CD4-positive, alpha-beta memory T cell (primary cell): ENCODE results near the gene MEGF11. TPM values are rescaled to one million over a fixed set of nuclear protein-coding genes. Genes with fewer than 3 reads are reported as not detected.

ENCODE experiments used
- CTCF ChIA-PET: fragments of 350-600 bp; sonication (Branson Sonifier 250); formaldehyde crosslinking; loops from one replicate; lab custom pipeline; 2021; ENCODE audit warnings: inconsistent platforms; ENCODE audit not compliant: partially characterized antibody; lab: Charles Lee
- POLR2A ChIA-PET: fragments of 350-600 bp; sonication (Branson Sonifier 250); formaldehyde crosslinking; loops from one replicate; lab custom pipeline; 2021; ENCODE audit not compliant: partially characterized antibody; lab: Charles Lee
- DNase-seq, 5 donors: peaks; one replicate each; pipeline versions ENCODE4 v3.0.0 to v3.0.0-alpha.2; 2020 to 2022; ENCODE audit warnings: mixed read lengths in 1 of 5
- H3K27ac ChIP-seq: one replicate; pipeline ENCODE4 v1.7.0; 2013; ENCODE audit warnings: low read depth, low read length
- H3K27me3 ChIP-seq: 2 replicates; pipeline ENCODE4 v1.7.0; 2013; ENCODE audit warnings: mild to moderate bottlenecking, low read length, moderate library complexity; ENCODE audit not compliant: insufficient read depth
- H3K36me3 ChIP-seq: 2 replicates; pipeline ENCODE4 v1.7.0; 2013; ENCODE audit warnings: mild to moderate bottlenecking, low read length, moderate library complexity; ENCODE audit not compliant: insufficient read depth
- H3K4me1 ChIP-seq: 2 replicates; pipeline ENCODE4 v1.7.0; 2013; ENCODE audit warnings: mild to moderate bottlenecking, low read length, moderate library complexity; ENCODE audit not compliant: insufficient read depth
- H3K4me3 ChIP-seq, 2 donors: one replicate each; pipeline ENCODE4 v1.7.0; 2013; ENCODE audit warnings: low read length in 2 of 2, mild to moderate bottlenecking in 1 of 2
- H3K9me3 ChIP-seq, 2 donors: one replicate each; pipeline ENCODE4 v1.7.0; 2013; ENCODE audit warnings: low read length in 2 of 2, control low read depth in 1 of 2; ENCODE audit not compliant: control insufficient read depth in 1 of 2
- H3K27ac Mint-ChIP-seq, 7 donors: one replicate each; pipeline ENCODE4 v1.8.0; 2020 to 2021; ENCODE audit warnings: mixed read lengths in 7 of 7, mild to moderate bottlenecking in 6 of 7, inconsistent platforms in 3 of 7, moderate library complexity in 3 of 7
- H3K27me3 Mint-ChIP-seq, 2 donors: one replicate each; pipeline ENCODE4 v1.8.0; 2020 to 2021; ENCODE audit warnings: mixed read lengths in 2 of 2
- H3K36me3 Mint-ChIP-seq, 2 donors: one replicate each; pipeline ENCODE4 v1.8.0; 2020 to 2021; ENCODE audit warnings: mixed read lengths in 2 of 2, inconsistent platforms in 1 of 2, mild to moderate bottlenecking in 1 of 2
- H3K4me1 Mint-ChIP-seq, 4 donors: one replicate each; pipeline ENCODE4 v1.8.0; 2020 to 2021; ENCODE audit warnings: mixed read lengths in 4 of 4, mild to moderate bottlenecking in 1 of 4
- H3K4me3 Mint-ChIP-seq, 8 donors: one replicate each; pipeline ENCODE4 v1.8.0; 2020 to 2021; ENCODE audit warnings: mixed read lengths in 8 of 8, mild to moderate bottlenecking in 7 of 8, moderate library complexity in 6 of 8, inconsistent platforms in 3 of 8
- H3K9me3 Mint-ChIP-seq, 8 donors: one replicate each; pipeline ENCODE4 v1.8.0; 2020 to 2021; ENCODE audit warnings: mixed read lengths in 8 of 8, mild to moderate bottlenecking in 5 of 8, inconsistent platforms in 3 of 8, moderate library complexity in 1 of 8
- intact Hi-C: fragments of 100-400 bp; cut with micrococcal nuclease; formaldehyde crosslinking; loops from one replicate; pipeline ENCODE4 v1.15.1; 2023
- polyA plus RNA-seq, 2 donors: library from polyadenylated mRNA; unstranded; fragments of 300-500 nt; fragmentation: Illumina TruSeq; gene quantifications; one replicate each; pipeline ENCODE4 v1.2.3, GENCODE V29; 2021
- total RNA-seq, 2 experiments: library from RNA; stranded (reverse); gene quantifications; one replicate each; pipeline ENCODE4 v1.2.3, GENCODE V29; 2021

MEGF11 gene
- total and polyA plus RNA-seq, 4 experiments from 2014 or later = 0.69 TPM; not detected in 3

DNA sequence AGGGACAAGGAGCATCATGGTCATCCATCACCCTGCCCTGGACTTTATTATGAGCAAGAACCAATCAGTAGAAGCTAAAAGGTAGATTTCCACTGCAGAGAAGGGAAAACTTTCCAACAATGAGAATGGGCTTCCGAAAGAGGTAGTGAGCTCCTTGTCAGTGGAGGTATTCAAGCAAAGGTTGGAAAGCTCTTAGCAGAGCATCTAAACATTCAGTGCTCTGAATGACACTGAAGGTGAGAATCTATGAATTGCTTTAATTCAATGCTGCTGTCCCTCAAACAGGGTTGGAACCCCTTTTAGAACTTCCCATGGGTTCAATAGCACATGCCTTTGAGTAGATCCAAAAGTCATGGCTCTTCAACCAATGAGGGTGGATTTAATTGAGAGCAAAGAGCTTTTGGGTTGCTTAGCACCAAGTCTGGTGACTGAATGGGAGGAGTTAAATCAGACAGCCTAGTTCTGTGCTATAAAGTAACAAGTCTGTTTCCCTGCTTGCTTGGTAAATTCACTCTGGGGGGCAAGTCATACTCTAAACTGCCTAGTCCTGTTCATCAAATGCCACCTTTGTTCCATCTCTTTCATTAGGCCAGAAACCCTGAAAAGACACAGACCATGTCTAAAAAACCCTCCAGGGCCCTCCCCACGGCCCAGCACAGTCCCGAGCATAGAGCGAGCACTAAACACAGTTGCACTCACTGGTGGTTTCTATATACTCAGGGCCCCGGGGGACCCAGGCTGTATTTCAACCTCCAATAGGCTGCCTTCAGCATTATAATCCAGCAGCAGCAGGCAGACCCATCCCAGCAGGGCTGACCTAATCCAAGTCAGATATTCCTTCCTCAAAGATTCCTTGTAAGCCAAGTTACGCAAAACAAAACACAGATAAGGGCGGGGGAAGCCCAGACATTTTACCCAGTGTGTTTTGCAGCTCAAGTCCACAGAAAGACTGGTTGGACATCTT lies 161.2 kb downstream of the MEGF11 start:
- H3K27ac ChIP-seq = no peak overlapping the region
- no peaks in the 10 kb centered on the region for H3K27me3 ChIP-seq
- no peaks in the 10 kb centered on the region for H3K9me3 ChIP-seq
- ChIA-PET POLR2A (no interaction called here), CTCF (no interaction called here)
- no peak overlapping the region for H3K4me3 ChIP-seq
- DNase-seq = no peak
- Mint-ChIP-seq H3K4me1 (no peaks in the 10 kb centered on the region), H3K27ac (peak overlapping the region in 1 of 7 donors; percentile 20), H3K9me3 (no peaks in the 10 kb centered on the region), H3K36me3 (no peaks in the 10 kb centered on the region), H3K4me3 (no peak overlapping the region), H3K27me3 (peaks cover 4 to 6% of the 10 kb centered on the region in 2 donors)
- no peaks in the 10 kb centered on the region for H3K4me1 ChIP-seq
- intact Hi-C loops = no loop called here
- no peaks in the 10 kb centered on the region for H3K36me3 ChIP-seq

GRCh38 chr15:66089509-66089908 lies 164.0 kb downstream of the MEGF11 start:
- POLR2A ChIA-PET = no interaction called here
- CTCF ChIA-PET = interaction anchor here (0.6 kb wide), 1 partner anchor 479 kb away, joined by 3 read pairs; no protein-coding TSS in a partner anchor
- no peak overlapping the region for H3K4me3 ChIP-seq
- H3K27ac ChIP-seq = no peak overlapping the region
- Mint-ChIP-seq H3K27me3 (peaks cover 6 to 8% of the 10 kb centered on the region in 2 donors), H3K27ac (no peak overlapping the region), H3K4me1 (no peaks in the 10 kb centered on the region), H3K4me3 (no peak overlapping the region), H3K36me3 (no peaks in the 10 kb centered on the region), H3K9me3 (peaks cover 0 to 7% (median 2%) of the 10 kb centered on the region in 8 donors)
- no peaks in the 10 kb centered on the region for H3K4me1 ChIP-seq
- no peaks in the 10 kb centered on the region for H3K36me3 ChIP-seq
- no peaks in the 10 kb centered on the region for H3K27me3 ChIP-seq
- no peaks in the 10 kb centered on the region for H3K9me3 ChIP-seq
- no peak for DNase-seq
- intact Hi-C loops = no loop called here

GRCh38 chr15:66089049-66089448 lies 164.5 kb downstream of the MEGF11 start:
- peaks cover 6 to 8% of the 10 kb centered on the region in 2 donors for H3K27me3 Mint-ChIP-seq
- no peaks in the 10 kb centered on the region for H3K9me3 ChIP-seq
- H3K4me1 Mint-ChIP-seq = no peaks in the 10 kb centered on the region
- no peaks in the 10 kb centered on the region for H3K36me3 ChIP-seq
- no peak overlapping the region for H3K4me3 Mint-ChIP-seq
- DNase-seq = no peak
- no peaks in the 10 kb centered on the region for H3K36me3 Mint-ChIP-seq
- ChIA-PET POLR2A (no interaction called here), CTCF (interaction anchor here (0.6 kb wide), 1 partner anchor 480 kb away, joined by 3 read pairs; no protein-coding TSS in a partner anchor)
- H3K27ac Mint-ChIP-seq = no peak overlapping the region
- peaks cover 0 to 11% (median 6%) of the 10 kb centered on the region in 8 donors for H3K9me3 Mint-ChIP-seq
- intact Hi-C loops = no loop called here
- H3K4me3 ChIP-seq = no peak overlapping the region
- H3K27me3 ChIP-seq = no peaks in the 10 kb centered on the region
- H3K27ac ChIP-seq = no peak overlapping the region
- H3K4me1 ChIP-seq = no peaks in the 10 kb centered on the region

DNA sequence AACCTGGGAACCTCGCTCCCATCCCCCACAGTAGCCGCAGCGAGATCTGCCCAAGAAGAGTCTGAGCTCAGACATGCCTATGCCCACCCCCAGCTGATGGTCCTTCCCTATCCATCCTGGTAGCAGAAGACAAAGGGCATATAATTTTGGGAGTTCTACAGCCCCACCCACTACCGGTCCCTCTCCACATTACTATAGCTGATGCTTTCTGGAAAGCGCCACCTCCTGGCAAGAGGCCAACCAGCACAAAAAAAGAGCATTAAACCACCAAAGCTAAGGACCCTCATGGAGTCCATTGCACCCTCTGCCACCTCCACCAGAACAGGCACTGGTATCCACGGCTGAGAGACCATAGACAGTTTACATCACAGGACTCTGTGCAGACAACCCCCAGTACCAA lies 168.4 kb downstream of the MEGF11 start:
- H3K36me3 Mint-ChIP-seq = no peaks in the 10 kb centered on the region
- H3K36me3 ChIP-seq = no peaks in the 10 kb centered on the region
- H3K4me1 Mint-ChIP-seq = no peaks in the 10 kb centered on the region
- H3K4me3 ChIP-seq = no peak overlapping the region
- H3K27ac ChIP-seq = no peak overlapping the region
- H3K9me3 ChIP-seq = no peaks in the 10 kb centered on the region
- H3K9me3 Mint-ChIP-seq = peaks cover 0 to 11% (median 9%) of the 10 kb centered on the region in 8 donors
- H3K27me3 ChIP-seq = peaks cover 2% of the 10 kb centered on the region
- no peak overlapping the region for H3K4me3 Mint-ChIP-seq
- CTCF ChIA-PET = no interaction called here
- H3K27me3 Mint-ChIP-seq = peaks cover 7 to 10% of the 10 kb centered on the region in 2 donors
- POLR2A ChIA-PET = no interaction called here
- H3K4me1 ChIP-seq = no peaks in the 10 kb centered on the region
- DNase-seq = no peak
- no peak overlapping the region for H3K27ac Mint-ChIP-seq
- intact Hi-C loops = no loop called here

DNA sequence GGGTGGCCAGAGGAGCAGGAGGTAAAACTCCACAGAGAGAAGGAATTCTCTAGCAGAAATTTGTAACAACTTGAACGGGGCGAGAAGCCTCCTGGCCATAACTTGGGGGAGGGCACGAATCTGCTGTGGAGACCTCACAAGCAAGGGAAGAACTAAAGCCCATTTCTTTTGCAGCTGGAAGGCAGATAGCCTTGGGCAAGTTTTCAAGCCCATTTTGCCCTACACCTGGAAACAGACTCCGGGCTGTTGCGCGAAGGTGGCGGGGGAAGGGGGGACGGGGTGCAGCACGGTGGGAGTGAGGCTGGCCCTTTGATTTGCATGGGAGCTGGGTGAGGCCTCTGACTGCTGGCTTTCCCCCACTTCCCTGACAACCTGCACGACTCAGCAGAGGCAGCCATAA lies 168.8 kb downstream of the MEGF11 start:
- Histone ChIP-seq H3K36me3 (no peaks in the 10 kb centered on the region), H3K4me1 (no peaks in the 10 kb centered on the region), H3K9me3 (no peaks in the 10 kb centered on the region), H3K27me3 (peaks cover 3% of the 10 kb centered on the region), H3K4me3 (no peak overlapping the region), H3K27ac (no peak overlapping the region)
- no peak overlapping the region for H3K27ac Mint-ChIP-seq
- POLR2A ChIA-PET = no interaction called here
- H3K4me3 Mint-ChIP-seq = no peak overlapping the region
- peaks cover 7 to 10% of the 10 kb centered on the region in 2 donors for H3K27me3 Mint-ChIP-seq
- H3K36me3 Mint-ChIP-seq = no peaks in the 10 kb centered on the region
- H3K9me3 Mint-ChIP-seq = peaks cover 0 to 11% (median 9%) of the 10 kb centered on the region in 8 donors
- CTCF ChIA-PET = no interaction called here
- intact Hi-C loops = no loop called here
- no peak for DNase-seq
- H3K4me1 Mint-ChIP-seq = no peaks in the 10 kb centered on the region

DNA sequence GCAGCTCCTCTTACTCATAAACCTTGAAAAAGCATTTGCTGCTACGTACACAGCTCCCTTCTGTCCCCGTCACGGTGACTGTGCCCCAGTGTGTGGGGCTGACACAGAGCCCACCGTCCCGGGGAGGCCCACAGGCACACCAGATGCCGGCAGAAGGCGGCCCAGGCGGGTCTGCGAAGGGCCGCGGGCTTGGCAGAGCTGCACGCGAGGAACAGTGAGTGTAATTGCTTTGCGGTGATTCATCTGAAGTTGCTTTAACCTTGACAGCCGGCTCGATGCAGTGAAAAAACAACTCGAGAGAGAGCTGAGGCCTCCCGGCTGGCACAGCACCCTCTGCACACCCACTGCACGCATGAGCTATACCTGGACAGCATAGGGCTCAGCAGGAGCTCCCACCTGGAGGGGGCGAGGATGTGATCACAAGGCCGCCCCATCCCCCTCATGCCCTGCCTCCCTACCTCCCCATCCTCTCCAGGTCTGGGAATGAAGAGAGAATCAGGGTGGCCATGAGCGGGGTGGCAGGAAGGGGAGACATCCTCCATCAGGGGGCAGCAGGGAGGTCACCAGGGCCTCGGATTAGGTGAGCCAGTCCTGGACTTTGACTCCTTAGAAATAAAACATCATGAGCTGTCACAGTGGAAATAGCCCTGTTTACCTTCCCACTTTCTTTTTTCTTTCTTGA lies 172.7 kb downstream of the MEGF11 start:
- Histone ChIP-seq H3K27ac (no peak overlapping the region), H3K4me3 (no peak overlapping the region), H3K27me3 (peaks cover 3% of the 10 kb centered on the region), H3K36me3 (no peaks in the 10 kb centered on the region), H3K4me1 (no peaks in the 10 kb centered on the region), H3K9me3 (no peaks in the 10 kb centered on the region)
- intact Hi-C loops = no loop called here
- no peaks in the 10 kb centered on the region for H3K36me3 Mint-ChIP-seq
- no peak overlapping the region for H3K27ac Mint-ChIP-seq
- CTCF ChIA-PET = no interaction called here
- H3K4me3 Mint-ChIP-seq = no peak overlapping the region
- H3K27me3 Mint-ChIP-seq = peaks cover 18 to 19% of the 10 kb centered on the region in 2 donors
- no peaks in the 10 kb centered on the region for H3K4me1 Mint-ChIP-seq
- no peak for DNase-seq
- H3K9me3 Mint-ChIP-seq = peaks cover 0 to 11% (median 9%) of the 10 kb centered on the region in 8 donors
- POLR2A ChIA-PET = no interaction called here

DNA sequence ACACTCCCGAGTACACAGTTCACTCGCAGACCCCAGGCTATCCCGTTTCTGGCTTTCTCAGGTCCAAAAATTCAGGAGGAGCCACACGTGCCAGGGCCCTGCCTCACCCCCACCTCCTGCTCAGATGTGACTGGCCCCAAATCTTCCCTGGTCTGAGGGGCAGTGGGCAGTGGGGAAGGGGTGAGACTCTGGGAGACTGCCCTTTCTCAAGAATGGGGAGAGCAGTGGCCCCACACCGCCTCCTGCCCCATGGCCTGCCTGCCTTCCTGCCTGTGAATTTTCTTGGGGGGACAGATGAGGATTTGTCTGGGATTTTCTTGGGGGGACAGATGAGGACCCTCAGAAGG lies 174.6 kb downstream of the MEGF11 start:
- peaks cover 16 to 19% of the 10 kb centered on the region in 2 donors for H3K27me3 Mint-ChIP-seq
- no peak overlapping the region for H3K4me3 Mint-ChIP-seq
- CTCF ChIA-PET = no interaction called here
- H3K9me3 Mint-ChIP-seq = peaks cover 0 to 3% (median 0%) of the 10 kb centered on the region in 8 donors
- no peak overlapping the region for H3K27ac Mint-ChIP-seq
- DNase-seq = no peak
- Histone ChIP-seq H3K9me3 (no peaks in the 10 kb centered on the region), H3K27me3 (peaks cover 4% of the 10 kb centered on the region), H3K4me3 (no peak overlapping the region), H3K36me3 (no peaks in the 10 kb centered on the region), H3K27ac (no peak overlapping the region), H3K4me1 (no peaks in the 10 kb centered on the region)
- intact Hi-C loops = no loop called here
- POLR2A ChIA-PET = no interaction called here
- no peaks in the 10 kb centered on the region for H3K36me3 Mint-ChIP-seq
- H3K4me1 Mint-ChIP-seq = no peaks in the 10 kb centered on the region
